Renal cortical epithelial cell (primary cell): ENCODE measurements around the gene CRYGA. TPM values are rescaled to one million over a fixed set of nuclear protein-coding genes. Genes with fewer than 3 reads are reported as not detected.
"Not testable (repeated sequence)": the region's sequence is repeated elsewhere in the genome, so short reads cannot be mapped to it uniquely, and the experiment has no call there.

Experiments used
- DNase-seq: peaks from one replicate; pipeline ENCODE4 v3.0.0-alpha.2; 2011; ENCODE audit warnings: low read depth
- total RNA-seq: library from RNA; depleted of rRNA; stranded (reverse); fragments of >200 nt; gene quantifications from 2 replicates; pipeline ENCODE4 v1.2.3, GENCODE V29; 2014

The CRYGA gene
- total RNA-seq, 1 donor from 2014 or later, result not detected

DNA sequence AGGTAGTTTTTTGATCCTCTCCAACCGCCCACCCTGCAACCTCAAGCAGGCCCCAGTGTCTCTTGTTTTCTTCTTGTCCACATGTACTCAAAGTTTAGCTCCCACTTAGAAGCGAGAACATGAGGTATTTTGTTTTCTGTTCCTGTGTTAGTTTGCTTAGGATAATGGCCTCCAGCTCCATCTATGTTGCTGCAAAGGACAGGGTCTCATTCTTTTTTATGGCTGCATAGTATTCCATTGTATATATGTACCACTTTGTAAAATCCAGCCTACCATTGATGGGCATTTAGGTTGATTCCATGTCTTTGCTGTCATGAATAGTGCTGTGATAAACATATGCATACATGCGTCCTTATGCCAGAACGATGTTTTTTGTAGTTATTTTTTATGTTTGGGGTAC, 36.3 kb downstream of the CRYGA start:
- DNase-seq, result no peak

DNA sequence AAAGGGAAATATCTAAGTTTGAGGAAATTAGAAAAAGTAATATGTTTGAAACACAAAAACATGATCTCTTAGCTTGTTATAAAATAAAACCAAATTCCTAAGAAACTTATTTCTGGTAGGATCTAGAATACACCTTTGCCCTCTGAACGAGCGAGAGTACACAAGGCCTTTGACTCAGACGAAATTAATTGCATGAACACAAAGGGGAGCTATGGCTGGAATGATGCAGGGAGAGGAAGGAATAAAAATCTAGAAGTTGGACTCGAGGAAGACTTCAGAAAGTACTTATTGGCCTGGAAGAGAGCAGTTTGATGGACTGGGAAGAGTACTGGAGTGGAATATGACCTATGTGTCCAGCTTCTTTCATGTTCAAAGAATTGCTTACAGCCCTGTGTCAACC, 38.1 kb downstream of the CRYGA start:
- DNase-seq, result no peak

DNA sequence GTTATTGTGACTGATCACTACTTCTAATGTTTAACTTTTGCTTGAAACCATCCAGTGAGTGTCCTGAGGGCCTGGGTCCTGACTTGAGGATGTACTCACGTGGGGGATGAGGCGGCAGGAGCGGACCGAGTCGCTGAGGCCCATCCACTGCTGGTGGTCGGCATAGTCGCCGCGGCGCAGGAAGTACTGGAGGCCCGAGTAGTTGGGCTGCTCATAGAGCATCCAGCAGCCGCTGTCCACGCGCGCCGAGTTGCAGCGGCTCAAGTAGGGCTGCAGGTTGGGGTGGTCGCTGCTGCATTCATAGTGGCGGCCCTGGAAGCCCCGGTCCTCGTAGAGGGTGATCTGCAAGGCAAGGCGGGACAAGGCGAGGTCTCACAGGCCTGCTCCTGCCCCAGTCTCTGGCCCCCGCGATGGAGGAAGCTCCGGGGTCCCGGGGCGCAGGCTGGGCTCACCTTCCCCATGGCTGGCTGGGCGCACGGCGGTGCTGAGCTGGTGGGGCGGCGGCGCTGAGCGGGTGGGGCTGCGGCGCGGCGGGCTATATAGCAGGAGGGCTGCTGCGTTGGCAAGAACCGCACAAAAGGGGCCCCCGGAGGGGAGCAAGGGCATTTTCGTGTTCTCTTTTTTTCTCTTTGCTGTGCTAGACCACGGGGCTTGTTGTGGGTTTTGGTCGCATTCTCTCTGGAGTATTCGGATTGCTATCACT, 39.2 kb downstream of the CRYGA start, which contains the start of gene CRYGD:
CRYGD (minus strand) TSS at position 512 of the 703 bp plus-strand sequence; CDS start at position 461, 51 bp downstream.
- DNase-seq, result not testable (repeated sequence)

DNA sequence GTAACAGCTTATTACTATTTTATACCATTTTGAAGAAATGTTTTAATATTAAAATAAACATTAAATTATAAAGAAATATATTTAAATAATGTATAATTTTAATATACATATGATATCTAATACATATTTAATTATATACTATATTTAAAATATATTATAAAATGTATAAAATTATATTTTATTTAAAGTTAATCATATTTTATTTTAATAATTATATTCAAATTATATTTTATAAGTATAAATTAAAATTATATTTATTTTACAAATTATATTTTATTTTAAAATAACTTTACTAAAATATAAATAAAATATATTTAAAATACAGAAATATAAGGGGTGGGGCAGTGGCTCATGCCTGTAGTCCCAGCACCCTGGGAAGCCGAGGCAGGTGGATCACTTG, 41.1 kb downstream of the CRYGA start:
- DNase-seq, result no peak

DNA sequence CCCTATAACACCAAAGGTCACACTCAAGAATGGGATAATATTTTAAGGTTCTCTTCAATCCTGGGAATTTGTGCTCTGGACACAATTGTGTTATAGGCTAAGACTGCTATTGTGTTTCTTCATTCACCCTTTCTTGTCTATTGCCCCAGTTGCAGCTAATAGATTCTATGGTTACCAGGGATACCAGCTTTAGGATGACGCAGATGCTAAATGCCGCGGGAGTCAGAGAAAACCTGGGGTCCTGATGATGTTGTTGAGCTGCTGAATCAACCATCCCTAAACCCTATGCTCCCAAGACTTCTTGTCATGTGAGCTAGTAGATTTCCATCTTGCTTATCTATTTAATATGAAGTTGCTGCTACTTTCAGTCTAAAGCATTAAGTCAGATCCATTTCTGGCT, 44.5 kb downstream of the CRYGA start:
- DNase-seq, result no peak

DNA sequence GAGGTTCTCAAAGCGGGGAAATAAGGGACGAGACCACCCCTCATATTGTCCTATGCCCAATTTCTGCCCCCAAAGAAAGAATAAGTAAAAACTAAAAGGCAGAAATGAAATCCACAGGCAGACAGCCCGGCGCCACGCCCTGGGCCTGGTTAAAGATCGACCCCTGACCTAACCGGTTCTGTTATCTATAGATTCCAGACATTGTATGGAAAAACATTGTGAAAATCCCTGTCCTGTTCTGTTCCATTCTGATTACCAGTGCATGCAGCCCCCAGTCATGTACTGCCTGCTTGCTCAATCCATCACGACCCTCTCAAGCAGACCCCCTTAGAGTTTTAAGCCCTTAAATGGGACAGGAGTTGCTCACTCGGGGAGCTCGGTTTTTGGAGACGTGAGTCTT, 46.0 kb downstream of the CRYGA start:
- DNase-seq, result not testable (repeated sequence)

DNA sequence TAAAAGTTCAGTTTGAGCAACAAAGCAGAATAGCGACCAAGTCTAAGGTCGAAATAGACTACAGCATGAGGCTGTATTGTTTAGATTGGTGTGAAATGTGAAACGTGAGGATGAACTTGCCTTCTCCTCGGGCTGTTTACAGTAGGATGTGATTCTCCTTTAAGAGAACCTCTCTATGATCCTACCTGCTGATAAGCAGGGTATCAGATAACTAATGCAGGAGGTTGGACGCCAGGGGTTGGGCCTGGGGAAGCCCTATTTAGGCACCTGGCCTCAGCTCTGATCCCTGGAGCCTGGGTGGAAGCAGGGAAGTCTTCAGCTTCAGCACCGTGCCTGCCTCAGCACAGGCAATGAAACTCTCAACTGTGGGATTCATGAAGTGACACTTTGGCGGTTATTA, 50.4 kb downstream of the CRYGA start:
- no peak for DNase-seq

DNA sequence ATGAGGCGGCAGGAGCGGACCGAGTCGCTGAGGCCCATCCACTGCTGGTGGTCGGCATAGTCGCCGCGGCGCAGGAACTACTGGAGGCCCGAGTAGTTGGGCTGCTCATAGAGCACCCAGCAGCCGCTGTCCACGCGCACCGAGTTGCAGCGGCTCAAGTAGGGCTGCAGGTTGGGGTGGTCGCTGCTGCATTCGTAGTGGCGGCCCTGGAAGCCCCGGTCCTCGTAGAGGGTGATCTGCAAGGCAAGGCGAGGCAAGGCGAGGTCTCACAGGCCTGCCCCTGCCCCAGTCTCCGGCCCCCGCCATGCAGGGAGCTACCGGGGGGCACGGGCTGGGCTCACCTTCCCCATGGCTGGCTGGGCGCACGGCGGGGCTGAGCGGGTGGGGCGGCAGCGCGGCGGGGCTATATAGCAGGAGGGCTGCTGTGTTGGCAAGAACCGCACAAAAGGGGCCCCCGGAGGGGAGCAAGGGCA, 51.1 kb downstream of the CRYGA start:
- not testable (repeated sequence) for DNase-seq

Other genes with a start within 250 kb of the CRYGA start
- 10.8 and 14.8 TPM in 2 replicates for gene PLEKHM3, start 138.1 kb downstream of the CRYGA start, total RNA-seq
- gene CRYGD, start 39.1 kb downstream of the CRYGA start, total RNA-seq, result not detected in 2 replicates
- gene CRYGC, start 33.8 kb downstream of the CRYGA start, total RNA-seq, result not detected in 2 replicates
- gene CRYGB, start 17.4 kb downstream of the CRYGA start, total RNA-seq, result not detected in 2 replicates
- gene C2orf80, start 26.4 kb upstream of the CRYGA start, total RNA-seq, result not detected in 2 replicates
- 89.7 and 202 TPM in 2 replicates for gene IDH1, start 91.5 kb upstream of the CRYGA start, total RNA-seq
- gene PIKFYVE, start 102.7 kb upstream of the CRYGA start, total RNA-seq, result 16.3 and 40.8 TPM in 2 replicates
- gene PTH2R, start 243.2 kb upstream of the CRYGA start, total RNA-seq, result 0.17 and 3.2 TPM in 2 replicates